WTC11 (cell line): ENCODE data around the gene B9D2. TPM values are rescaled to one million over a fixed set of nuclear protein-coding genes. Genes with fewer than 3 reads are reported as not detected.
A peak's percentile ranks its signal among the peaks of the same experiment; 100 is the strongest.

Experiments used
- ATAC-seq: fragments of 200-7000 bp; cut with Tn5 transposase; 2 replicates; pipeline ENCODE4 v1.10.0; 2021; ENCODE audit warnings: mild to moderate bottlenecking, moderate library complexity
- CTCF ChIA-PET: fragments of 300-600 bp; sonication (Branson Sonifier 250); formaldehyde crosslinking; loops from one replicate; lab custom pipeline; 2021; ENCODE audit warnings: antibody characterized with exemption; lab: Charles Lee
- POLR2A ChIA-PET: fragments of 350-600 bp; sonication (Branson Sonifier 250); formaldehyde crosslinking; loops from one replicate; lab custom pipeline; 2021; ENCODE audit warnings: antibody characterized with exemption; lab: Charles Lee
- DNase-seq: peaks from one replicate; pipeline ENCODE4 v3.0.0; 2021; ENCODE audit warnings: low spot score
- H3K27ac Mint-ChIP-seq: 2 replicates; pipeline ENCODE4 v1.8.0; 2021; ENCODE audit warnings: mixed read lengths
- H3K27me3 Mint-ChIP-seq: 2 replicates; pipeline ENCODE4 v1.8.0; 2021; ENCODE audit warnings: low read depth, mild to moderate bottlenecking, moderate library complexity, mixed read lengths
- H3K36me3 Mint-ChIP-seq: 2 replicates; pipeline ENCODE4 v1.8.0; 2021; ENCODE audit warnings: mixed read lengths
- H3K4me1 Mint-ChIP-seq: 2 replicates; pipeline ENCODE4 v1.8.0; 2022; ENCODE audit warnings: mixed read lengths
- H3K4me3 Mint-ChIP-seq: 2 replicates; pipeline ENCODE4 v1.8.0; 2021; ENCODE audit warnings: mild to moderate bottlenecking, moderate library complexity, mixed read lengths
- H3K9me3 Mint-ChIP-seq: 2 replicates; pipeline ENCODE4 v1.8.0; 2021; ENCODE audit warnings: mixed read lengths
- EMX1 ChIP-seq: fragments of 250-450 bp; sonication (Bioruptor Pico); IDR thresholded peaks from 2 replicates; pipeline ENCODE4 v1.8.0; 2021; ENCODE audit warnings: mild to moderate bottlenecking
- FOXK1 ChIP-seq: sonication (generic); formaldehyde crosslinking; IDR thresholded peaks from 2 replicates; pipeline ENCODE4 v1.8.0; 2022; ENCODE audit warnings: mild to moderate bottlenecking, moderate library complexity, missing genetic modification reagents
- IRF2 ChIP-seq: sonication (generic); formaldehyde crosslinking; IDR thresholded peaks from 2 replicates; pipeline ENCODE4 v1.8.0; 2022; ENCODE audit warnings: low read depth, missing genetic modification reagents, borderline replicate concordance
- MYBL2 ChIP-seq: sonication (generic); formaldehyde crosslinking; IDR thresholded peaks from 2 replicates; pipeline ENCODE4 v1.8.1; 2023; ENCODE audit warnings: mild to moderate bottlenecking, moderate library complexity, missing genetic modification reagents
- NFE2L1 ChIP-seq: sonication (generic); formaldehyde crosslinking; IDR thresholded peaks from 2 replicates; pipeline ENCODE4 v1.8.1; 2023; ENCODE audit warnings: missing genetic modification reagents
- OVOL2 ChIP-seq: fragments of 250-450 bp; sonication (Bioruptor Pico); IDR thresholded peaks from 2 replicates; pipeline ENCODE4 v1.9.0; 2021; ENCODE audit warnings: mild to moderate bottlenecking, borderline replicate concordance
- TCF7 ChIP-seq: sonication (generic); formaldehyde crosslinking; IDR thresholded peaks from 2 replicates; pipeline ENCODE4 v1.8.0; 2022; ENCODE audit warnings: mild to moderate bottlenecking, low read depth, missing genetic modification reagents, moderate library complexity
- ZNF121 ChIP-seq: sonication (generic); formaldehyde crosslinking; IDR thresholded peaks from 2 replicates; pipeline ENCODE4 v1.8.0; 2023; ENCODE audit warnings: missing genetic modification reagents
- ZNF232 ChIP-seq: sonication (generic); formaldehyde crosslinking; IDR thresholded peaks from 2 replicates; pipeline ENCODE4 v1.8.0; 2022; ENCODE audit warnings: mild to moderate bottlenecking, missing genetic modification reagents
- ZNF671 ChIP-seq: fragments of 250-450 bp; sonication (Bioruptor Pico); IDR thresholded peaks from 2 replicates; pipeline ENCODE4 v1.8.0; 2021; ENCODE audit warnings: mild to moderate bottlenecking
- total RNA-seq: library from RNA; stranded (reverse); gene quantifications from 3 replicates; pipeline ENCODE4 v1.2.3, GENCODE V29; 2021
- TF ChIP-seq, protein P1 (sequence below): fragments of 250-450 bp; sonication (Bioruptor Pico); IDR thresholded peaks from 2 replicates; pipeline ENCODE4 v1.9.0; 2021; ENCODE audit warnings: mild to moderate bottlenecking
- TF ChIP-seq, protein P2 (sequence below): sonication (generic); formaldehyde crosslinking; IDR thresholded peaks from 2 replicates; pipeline ENCODE4 v1.8.0; 2022; ENCODE audit warnings: mild to moderate bottlenecking, missing genetic modification reagents
- TF ChIP-seq, protein P3 (sequence below): sonication (generic); formaldehyde crosslinking; IDR thresholded peaks from 2 replicates; pipeline ENCODE4 v1.8.0; 2023; ENCODE audit warnings: missing genetic modification reagents, mild to moderate bottlenecking, borderline replicate concordance
- TF ChIP-seq, protein P4 (sequence below): sonication (generic); formaldehyde crosslinking; IDR thresholded peaks from 2 replicates; pipeline ENCODE4 v1.8.1; 2022; ENCODE audit warnings: low read depth, missing genetic modification reagents, borderline replicate concordance
- TF ChIP-seq, protein P5 (sequence below): sonication (generic); formaldehyde crosslinking; IDR thresholded peaks from 2 replicates; pipeline ENCODE4 v1.8.1; 2022; ENCODE audit warnings: mild to moderate bottlenecking, moderate library complexity, missing genetic modification reagents
- TF ChIP-seq, protein P6 (sequence below): sonication (generic); formaldehyde crosslinking; IDR thresholded peaks from 2 replicates; pipeline ENCODE4 v1.8.1; 2022; ENCODE audit warnings: missing genetic modification reagents, borderline replicate concordance

B9D2 gene
- total RNA-seq, 1 experiment from 2014 or later = 4.7 TPM

DNA sequence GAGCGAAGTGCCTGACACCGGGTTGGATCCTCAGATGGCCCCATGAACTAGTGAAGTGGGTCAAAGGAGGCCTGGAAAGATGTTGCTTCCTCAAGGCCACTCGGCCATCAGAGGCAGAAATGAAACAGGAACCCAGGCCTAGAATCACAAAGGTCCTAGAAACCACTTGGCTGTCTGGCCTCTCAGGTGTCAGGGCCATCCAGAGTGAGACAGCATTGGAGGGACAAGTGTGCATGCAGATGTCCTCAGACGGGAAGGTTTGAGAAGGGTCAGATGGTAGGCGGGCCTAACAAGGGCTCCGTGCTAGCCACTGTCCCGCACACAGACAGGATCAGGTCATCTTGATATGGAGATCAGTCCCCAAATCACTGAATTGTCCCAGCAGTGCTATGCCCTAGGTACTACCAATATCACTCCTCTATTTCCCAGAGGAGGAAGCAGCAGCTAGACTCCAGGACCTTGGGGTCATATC is 39.7 kb downstream of the B9D2 start:
- POLR2A ChIA-PET = interaction anchor here (0.6 kb wide), 1 partner anchor 543 kb away, joined by 3 read pairs; no protein-coding TSS in a partner anchor
- TF ChIP-seq ZNF232 (CRISPR knock-in tag) (no peak), NFE2L1 (CRISPR knock-in tag) (no peak), ZNF671 (CRISPR knock-in tag) (no peak), FOXK1 (CRISPR knock-in tag) (no peak), IRF2 (CRISPR knock-in tag) (no peak), EMX1 (CRISPR knock-in tag) (no peak), OVOL2 (CRISPR knock-in tag) (no peak), ZNF121 (CRISPR knock-in tag) (no peak), MYBL2 (CRISPR knock-in tag) (no peak), TCF7 (CRISPR knock-in tag) (no peak)
- TF ChIP-seq, protein P1, sequence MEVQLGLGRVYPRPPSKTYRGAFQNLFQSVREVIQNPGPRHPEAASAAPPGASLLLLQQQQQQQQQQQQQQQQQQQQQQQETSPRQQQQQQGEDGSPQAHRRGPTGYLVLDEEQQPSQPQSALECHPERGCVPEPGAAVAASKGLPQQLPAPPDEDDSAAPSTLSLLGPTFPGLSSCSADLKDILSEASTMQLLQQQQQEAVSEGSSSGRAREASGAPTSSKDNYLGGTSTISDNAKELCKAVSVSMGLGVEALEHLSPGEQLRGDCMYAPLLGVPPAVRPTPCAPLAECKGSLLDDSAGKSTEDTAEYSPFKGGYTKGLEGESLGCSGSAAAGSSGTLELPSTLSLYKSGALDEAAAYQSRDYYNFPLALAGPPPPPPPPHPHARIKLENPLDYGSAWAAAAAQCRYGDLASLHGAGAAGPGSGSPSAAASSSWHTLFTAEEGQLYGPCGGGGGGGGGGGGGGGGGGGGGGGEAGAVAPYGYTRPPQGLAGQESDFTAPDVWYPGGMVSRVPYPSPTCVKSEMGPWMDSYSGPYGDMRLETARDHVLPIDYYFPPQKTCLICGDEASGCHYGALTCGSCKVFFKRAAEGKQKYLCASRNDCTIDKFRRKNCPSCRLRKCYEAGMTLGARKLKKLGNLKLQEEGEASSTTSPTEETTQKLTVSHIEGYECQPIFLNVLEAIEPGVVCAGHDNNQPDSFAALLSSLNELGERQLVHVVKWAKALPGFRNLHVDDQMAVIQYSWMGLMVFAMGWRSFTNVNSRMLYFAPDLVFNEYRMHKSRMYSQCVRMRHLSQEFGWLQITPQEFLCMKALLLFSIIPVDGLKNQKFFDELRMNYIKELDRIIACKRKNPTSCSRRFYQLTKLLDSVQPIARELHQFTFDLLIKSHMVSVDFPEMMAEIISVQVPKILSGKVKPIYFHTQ = no peak
- TF ChIP-seq, protein P2, sequence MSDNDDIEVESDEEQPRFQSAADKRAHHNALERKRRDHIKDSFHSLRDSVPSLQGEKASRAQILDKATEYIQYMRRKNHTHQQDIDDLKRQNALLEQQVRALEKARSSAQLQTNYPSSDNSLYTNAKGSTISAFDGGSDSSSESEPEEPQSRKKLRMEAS (CRISPR knock-in tag) = no peak
- TF ChIP-seq, protein P3, sequence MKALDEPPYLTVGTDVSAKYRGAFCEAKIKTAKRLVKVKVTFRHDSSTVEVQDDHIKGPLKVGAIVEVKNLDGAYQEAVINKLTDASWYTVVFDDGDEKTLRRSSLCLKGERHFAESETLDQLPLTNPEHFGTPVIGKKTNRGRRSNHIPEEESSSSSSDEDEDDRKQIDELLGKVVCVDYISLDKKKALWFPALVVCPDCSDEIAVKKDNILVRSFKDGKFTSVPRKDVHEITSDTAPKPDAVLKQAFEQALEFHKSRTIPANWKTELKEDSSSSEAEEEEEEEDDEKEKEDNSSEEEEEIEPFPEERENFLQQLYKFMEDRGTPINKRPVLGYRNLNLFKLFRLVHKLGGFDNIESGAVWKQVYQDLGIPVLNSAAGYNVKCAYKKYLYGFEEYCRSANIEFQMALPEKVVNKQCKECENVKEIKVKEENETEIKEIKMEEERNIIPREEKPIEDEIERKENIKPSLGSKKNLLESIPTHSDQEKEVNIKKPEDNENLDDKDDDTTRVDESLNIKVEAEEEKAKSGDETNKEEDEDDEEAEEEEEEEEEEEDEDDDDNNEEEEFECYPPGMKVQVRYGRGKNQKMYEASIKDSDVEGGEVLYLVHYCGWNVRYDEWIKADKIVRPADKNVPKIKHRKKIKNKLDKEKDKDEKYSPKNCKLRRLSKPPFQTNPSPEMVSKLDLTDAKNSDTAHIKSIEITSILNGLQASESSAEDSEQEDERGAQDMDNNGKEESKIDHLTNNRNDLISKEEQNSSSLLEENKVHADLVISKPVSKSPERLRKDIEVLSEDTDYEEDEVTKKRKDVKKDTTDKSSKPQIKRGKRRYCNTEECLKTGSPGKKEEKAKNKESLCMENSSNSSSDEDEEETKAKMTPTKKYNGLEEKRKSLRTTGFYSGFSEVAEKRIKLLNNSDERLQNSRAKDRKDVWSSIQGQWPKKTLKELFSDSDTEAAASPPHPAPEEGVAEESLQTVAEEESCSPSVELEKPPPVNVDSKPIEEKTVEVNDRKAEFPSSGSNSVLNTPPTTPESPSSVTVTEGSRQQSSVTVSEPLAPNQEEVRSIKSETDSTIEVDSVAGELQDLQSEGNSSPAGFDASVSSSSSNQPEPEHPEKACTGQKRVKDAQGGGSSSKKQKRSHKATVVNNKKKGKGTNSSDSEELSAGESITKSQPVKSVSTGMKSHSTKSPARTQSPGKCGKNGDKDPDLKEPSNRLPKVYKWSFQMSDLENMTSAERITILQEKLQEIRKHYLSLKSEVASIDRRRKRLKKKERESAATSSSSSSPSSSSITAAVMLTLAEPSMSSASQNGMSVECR (CRISPR knock-in tag) = no peak
- TF ChIP-seq, protein P4, sequence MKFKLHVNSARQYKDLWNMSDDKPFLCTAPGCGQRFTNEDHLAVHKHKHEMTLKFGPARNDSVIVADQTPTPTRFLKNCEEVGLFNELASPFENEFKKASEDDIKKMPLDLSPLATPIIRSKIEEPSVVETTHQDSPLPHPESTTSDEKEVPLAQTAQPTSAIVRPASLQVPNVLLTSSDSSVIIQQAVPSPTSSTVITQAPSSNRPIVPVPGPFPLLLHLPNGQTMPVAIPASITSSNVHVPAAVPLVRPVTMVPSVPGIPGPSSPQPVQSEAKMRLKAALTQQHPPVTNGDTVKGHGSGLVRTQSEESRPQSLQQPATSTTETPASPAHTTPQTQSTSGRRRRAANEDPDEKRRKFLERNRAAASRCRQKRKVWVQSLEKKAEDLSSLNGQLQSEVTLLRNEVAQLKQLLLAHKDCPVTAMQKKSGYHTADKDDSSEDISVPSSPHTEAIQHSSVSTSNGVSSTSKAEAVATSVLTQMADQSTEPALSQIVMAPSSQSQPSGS (CRISPR knock-in tag) = no peak
- TF ChIP-seq, protein P5, sequence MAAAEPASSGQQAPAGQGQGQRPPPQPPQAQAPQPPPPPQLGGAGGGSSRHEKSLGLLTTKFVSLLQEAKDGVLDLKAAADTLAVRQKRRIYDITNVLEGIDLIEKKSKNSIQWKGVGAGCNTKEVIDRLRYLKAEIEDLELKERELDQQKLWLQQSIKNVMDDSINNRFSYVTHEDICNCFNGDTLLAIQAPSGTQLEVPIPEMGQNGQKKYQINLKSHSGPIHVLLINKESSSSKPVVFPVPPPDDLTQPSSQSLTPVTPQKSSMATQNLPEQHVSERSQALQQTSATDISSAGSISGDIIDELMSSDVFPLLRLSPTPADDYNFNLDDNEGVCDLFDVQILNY (CRISPR knock-in tag) = no peak
- TF ChIP-seq, protein P6, sequence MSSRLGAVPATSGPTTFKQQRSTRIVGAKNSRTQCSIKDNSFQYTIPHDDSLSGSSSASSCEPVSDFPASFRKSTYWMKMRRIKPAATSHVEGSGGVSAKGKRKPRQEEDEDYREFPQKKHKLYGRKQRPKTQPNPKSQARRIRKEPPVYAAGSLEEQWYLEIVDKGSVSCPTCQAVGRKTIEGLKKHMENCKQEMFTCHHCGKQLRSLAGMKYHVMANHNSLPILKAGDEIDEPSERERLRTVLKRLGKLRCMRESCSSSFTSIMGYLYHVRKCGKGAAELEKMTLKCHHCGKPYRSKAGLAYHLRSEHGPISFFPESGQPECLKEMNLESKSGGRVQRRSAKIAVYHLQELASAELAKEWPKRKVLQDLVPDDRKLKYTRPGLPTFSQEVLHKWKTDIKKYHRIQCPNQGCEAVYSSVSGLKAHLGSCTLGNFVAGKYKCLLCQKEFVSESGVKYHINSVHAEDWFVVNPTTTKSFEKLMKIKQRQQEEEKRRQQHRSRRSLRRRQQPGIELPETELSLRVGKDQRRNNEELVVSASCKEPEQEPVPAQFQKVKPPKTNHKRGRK (CRISPR knock-in tag) = no peak
- TF ChIP-seq, all 79 proteins: peak for 0
- H3K4me3 Mint-ChIP-seq = peak overlapping the region; percentile 80
- peaks cover 57% of the 10 kb centered on the region for H3K4me1 Mint-ChIP-seq
- H3K27me3 Mint-ChIP-seq = no peaks in the 10 kb centered on the region; the same call in 1 of the 2 replicates
- CTCF ChIA-PET = interaction anchor here (1.3 to 4.8 kb wide), 5 partner anchors 12 to 54 kb away, joined by 5 to 44 read pairs (median 9); partner anchors contain the start of gene TGFB1
- no peaks in the 10 kb centered on the region; the same call in 1 of the 2 replicates for H3K36me3 Mint-ChIP-seq
- H3K27ac Mint-ChIP-seq = peak overlapping the region; percentile 73
- no peaks in the 10 kb centered on the region for H3K9me3 Mint-ChIP-seq
- ATAC-seq (no peak), DNase-seq (no peak)
